HepG2 (cell line): Measurements from ENCODE around the gene MILR1. TPM values are rescaled to one million over a fixed set of nuclear protein-coding genes. Genes with fewer than 3 reads are reported as not detected.

Source experiments
- ATF4 ChIP-seq, 2 experiments: fragments of 450-650 bp in 1 of 2; sonication (generic) in 1 of 2; formaldehyde crosslinking; IDR thresholded peaks; 2 replicates each; pipeline versions ENCODE4 v1.5.0 to v1.8.0; 2020 to 2022; ENCODE audit warnings: mild to moderate bottlenecking in 1 of 2, missing genetic modification reagents in 1 of 2
- GTF2F1 ChIP-seq: fragments of 150-350 bp; IDR thresholded peaks from 2 replicates; pipeline ENCODE4 v1.6.1; 2014; ENCODE audit warnings: low read length
- MIER2 ChIP-seq: IDR thresholded peaks from 2 replicates; pipeline ENCODE4 v1.6.1; 2016; ENCODE audit warnings: missing biosample characterization, missing genetic modification reagents
- MTF2 ChIP-seq: sonication (generic); formaldehyde crosslinking; IDR thresholded peaks from 2 replicates; pipeline ENCODE4 v1.5.0; 2020; ENCODE audit warnings: missing genetic modification reagents, borderline replicate concordance
- NAIF1 ChIP-seq: sonication (generic); formaldehyde crosslinking; IDR thresholded peaks from 2 replicates; pipeline ENCODE4 v1.5.0; 2020; ENCODE audit warnings: mild to moderate bottlenecking, missing genetic modification reagents, borderline replicate concordance
- PBX3 ChIP-seq: sonication (generic); formaldehyde crosslinking; IDR thresholded peaks from 2 replicates; pipeline ENCODE4 v1.8.1; 2023; ENCODE audit warnings: missing genetic modification reagents, inconsistent platforms, borderline replicate concordance
- RAD21 ChIP-seq: fragments of 450-650 bp; formaldehyde crosslinking; IDR thresholded peaks from 2 replicates; pipeline ENCODE4 v1.5.0; 2020; ENCODE audit warnings: mild to moderate bottlenecking
- SKI ChIP-seq: fragments of 450-650 bp; IDR thresholded peaks from one replicate; pipeline ENCODE4 v1.6.1; 2018; ENCODE audit warnings: mild to moderate bottlenecking; ENCODE audit not compliant: partially characterized antibody
- TCF12 ChIP-seq, 2 experiments: fragments of 450-650 bp in 1 of 2; sonication (generic) in 1 of 2; formaldehyde crosslinking in 1 of 2; IDR thresholded peaks; 2 replicates each; pipeline versions ENCODE4 v1.6.1 to v1.8.0; 2017 to 2022; ENCODE audit warnings: antibody characterized with exemption in 1 of 2, mild to moderate bottlenecking in 1 of 2, missing genetic modification reagents in 1 of 2, moderate library complexity in 1 of 2
- TFDP2 ChIP-seq: sonication (generic); formaldehyde crosslinking; IDR thresholded peaks from 2 replicates; pipeline ENCODE4 v1.4.0; 2020; ENCODE audit warnings: missing genetic modification reagents
- ZBTB33 ChIP-seq: sonication (generic); formaldehyde crosslinking; IDR thresholded peaks from 2 replicates; pipeline ENCODE4 v1.4.0; 2020; ENCODE audit warnings: missing genetic modification reagents
- ZFP36L1 ChIP-seq: sonication (generic); formaldehyde crosslinking; IDR thresholded peaks from 2 replicates; pipeline ENCODE4 v1.8.0; 2022; ENCODE audit warnings: mild to moderate bottlenecking, missing genetic modification reagents, moderate library complexity
- ZNF577 ChIP-seq: sonication (generic); formaldehyde crosslinking; IDR thresholded peaks from 2 replicates; pipeline ENCODE4 v1.4.0; 2020; ENCODE audit warnings: mild to moderate bottlenecking, low read depth, missing genetic modification reagents, borderline replicate concordance
- ZNF607 ChIP-seq: sonication (generic); formaldehyde crosslinking; IDR thresholded peaks from 2 replicates; pipeline ENCODE4 v1.5.1; 2020; ENCODE audit warnings: missing genetic modification reagents, mild to moderate bottlenecking, borderline replicate concordance
- ZNF614 ChIP-seq: IDR thresholded peaks from 2 replicates; pipeline ENCODE4 v1.6.1; 2018; ENCODE audit warnings: missing biosample characterization, missing genetic modification reagents, inconsistent platforms, borderline replicate concordance
- ZNF670 ChIP-seq: sonication (generic); formaldehyde crosslinking; IDR thresholded peaks from 2 replicates; pipeline ENCODE4 v1.8.0; 2022; ENCODE audit warnings: mild to moderate bottlenecking, missing genetic modification reagents, borderline replicate concordance
- ZNF777 ChIP-seq: sonication (generic); formaldehyde crosslinking; IDR thresholded peaks from 2 replicates; pipeline ENCODE4 v1.4.0; 2020; ENCODE audit warnings: missing genetic modification reagents
- polyA plus RNA-seq, 8 experiments: library from polyadenylated mRNA; depleted of rRNA in 3 of 8; stranded (reverse) in 7 of 8; unstranded in 1 of 8; fragments of >200 nt; fragmentation: Illumina TruSeq in 4 of 8; extraction: Trizol in 4 of 8; gene quantifications; 2 replicates each; pipeline versions ENCODE4 v1.2.1 to v1.2.3, GENCODE V29; 2011 to 2016; ENCODE audit warnings: low read depth in 4 of 8, missing spikeins in 1 of 8, mixed read lengths in 1 of 8; ENCODE audit not compliant: insufficient read depth in 1 of 8
- total RNA-seq, 5 experiments: library from RNA; depleted of rRNA; stranded (reverse); fragments of >200 nt; fragmentation: Illumina TruSeq; extraction: Trizol; gene quantifications; 2 replicates each; pipeline ENCODE4 v1.2.3, GENCODE V29; 2016; ENCODE audit warnings: low read depth in 1 of 5

MILR1 gene
- total and polyA plus RNA-seq, 2 of the 13 experiments (the other 11 are each of a cell fraction or from before 2014, with no cell fraction given) = 0.27 to 1.7 TPM

- no peak for TF ChIP-seq ATF4 (CRISPR knock-in tag; IDR thresholded peaks at IDR 0.05)
- no peak for TF ChIP-seq PBX3 (CRISPR knock-in tag)
- no peak for TF ChIP-seq ZNF670
- TF ChIP-seq ZNF614 (CRISPR knock-in tag) = no peak; the same call in 1 of the 2 replicates
- no peak for TF ChIP-seq ZNF607
- no peak for TF ChIP-seq ZFP36L1 (CRISPR knock-in tag)
- TF ChIP-seq GTF2F1 = no peak
- TF ChIP-seq MIER2 (CRISPR knock-in tag) = no peak
- TF ChIP-seq SKI = no peak
- TF ChIP-seq TFDP2 (CRISPR knock-in tag) = no peak
- no peak for TF ChIP-seq MTF2 (CRISPR knock-in tag)
- 0 out of 2 replicates have a peak, but pooled peaks have one; percentile 0 for TF ChIP-seq NAIF1 (CRISPR knock-in tag)
- TF ChIP-seq ZNF777 (CRISPR knock-in tag) = no peak
- TF ChIP-seq ZNF577 (CRISPR knock-in tag) = no peak
- no peak for TF ChIP-seq ZBTB33 (CRISPR knock-in tag)
- TF ChIP-seq TCF12 (IDR thresholded peaks at IDR 0.05) = no peak
- no peak for TF ChIP-seq TCF12 (CRISPR knock-in tag; IDR thresholded peaks at IDR 0.05)
- TF ChIP-seq RAD21 (CRISPR knock-in tag) = peak; percentile 30
Observed at GRCh38 chr17:64497565-64498035, 48.7 kb downstream of the MILR1 start (continued).
